22Rv1 (cell line): ENCODE measurements around the gene NAT8L.

ENCODE experiments used
- H3K27ac ChIP-seq: fragments of 450-650 bp; 2 replicates; pipeline ENCODE4 v1.5.1; 2017
- CTCF ChIP-seq: fragments of 450-650 bp; IDR thresholded peaks from 2 replicates; pipeline ENCODE4 v1.5.1; 2017; ENCODE audit warnings: mild to moderate bottlenecking
- ZFX ChIP-seq: fragments of 450-650 bp; IDR thresholded peaks from 2 replicates; pipeline ENCODE4 v1.6.1; 2017; ENCODE audit warnings: antibody characterized with exemption, borderline replicate concordance

Gene NAT8L

DNA sequence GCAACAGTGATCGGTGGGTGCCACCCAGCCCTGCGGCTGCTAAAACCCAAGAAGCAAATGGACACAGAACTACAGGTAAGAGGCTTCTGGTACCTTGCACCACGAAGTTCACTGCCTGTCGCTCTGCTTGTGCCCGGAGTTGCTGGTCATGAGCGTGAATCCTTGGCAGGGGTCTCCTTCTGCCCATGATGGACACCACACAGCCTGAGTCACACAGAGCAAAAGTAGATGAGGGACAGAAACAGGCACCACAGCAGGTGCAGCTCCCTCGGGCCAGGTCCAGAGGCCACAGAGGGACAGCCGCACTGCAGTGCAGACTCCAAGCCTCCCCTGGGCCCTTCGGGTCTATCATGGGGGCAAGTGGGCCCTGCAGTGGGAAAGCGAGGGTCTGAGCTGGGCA, 22.4 kb downstream of the NAT8L start:
- no peak overlapping the region for H3K27ac ChIP-seq
- TF ChIP-seq CTCF (no peak), ZFX (no peak)

DNA sequence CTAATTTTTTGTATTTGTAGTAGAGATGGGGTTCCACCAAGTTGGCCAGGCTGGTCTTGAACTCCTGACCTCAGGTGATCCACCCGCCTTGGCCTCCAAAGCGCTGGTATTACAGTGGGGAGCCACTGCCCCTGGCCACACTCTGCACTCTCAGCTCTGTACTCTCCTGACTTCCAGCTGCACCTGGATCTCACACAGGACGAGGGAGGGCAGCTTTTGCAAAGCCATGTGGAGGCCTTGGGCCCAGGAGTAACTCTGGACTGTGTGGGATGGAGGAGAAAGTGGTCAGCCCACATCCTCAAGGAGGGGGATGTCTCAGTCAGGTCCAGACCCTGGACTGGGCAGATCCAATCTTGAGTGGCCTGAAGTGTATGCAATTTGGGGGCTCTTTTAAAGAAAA, 23.0 kb downstream of the NAT8L start:
- no peak overlapping the region for H3K27ac ChIP-seq
- no peak for TF ChIP-seq CTCF
- no peak for TF ChIP-seq ZFX

DNA sequence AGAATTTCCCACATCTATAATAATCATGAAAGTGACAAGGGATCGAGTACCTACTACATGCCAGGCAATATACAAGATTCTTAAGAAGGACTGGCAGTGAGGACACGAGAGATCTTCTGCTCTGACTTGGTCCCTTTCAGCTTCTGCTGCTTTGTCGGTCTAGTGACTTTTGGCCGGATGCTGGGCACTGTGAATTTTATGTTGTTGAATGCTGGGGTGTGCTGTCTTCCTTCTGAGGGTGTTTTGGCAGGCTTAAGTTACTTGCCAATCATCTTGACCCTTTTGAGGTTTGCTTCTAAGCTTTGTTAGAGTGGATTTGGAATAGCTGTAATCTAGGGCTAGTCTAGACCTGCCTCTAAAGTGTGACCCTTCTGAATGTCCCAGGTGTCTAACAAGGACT, 23.5 kb downstream of the NAT8L start:
- H3K27ac ChIP-seq: no peak overlapping the region
- TF ChIP-seq ZFX (no peak), CTCF (no peak)

- no peak overlapping the region for H3K27ac ChIP-seq
- TF ChIP-seq CTCF: no peak
- TF ChIP-seq ZFX: no peak
Measured at GRCh38 chr4:2083116-2083825, 24.1 kb downstream of the NAT8L start.

DNA sequence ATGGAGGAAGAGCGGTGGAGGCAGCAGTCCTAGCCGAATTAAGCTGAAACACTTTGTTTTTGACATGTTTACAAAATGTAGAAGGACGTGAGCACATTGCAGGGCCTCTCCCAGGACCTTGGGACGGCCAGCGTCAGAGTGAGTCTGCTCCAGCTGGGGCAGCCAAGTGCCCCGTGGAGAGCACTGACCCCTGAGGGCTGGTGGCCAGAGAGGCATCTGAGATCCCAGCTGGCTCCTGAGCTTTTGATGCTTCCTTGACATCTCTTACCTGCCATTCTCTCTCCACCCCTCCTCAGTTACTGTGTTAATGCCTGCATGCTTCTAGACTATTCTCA, 24.7 kb downstream of the NAT8L start:
- no peak overlapping the region for H3K27ac ChIP-seq
- TF ChIP-seq ZFX (no peak), CTCF (no peak)

DNA sequence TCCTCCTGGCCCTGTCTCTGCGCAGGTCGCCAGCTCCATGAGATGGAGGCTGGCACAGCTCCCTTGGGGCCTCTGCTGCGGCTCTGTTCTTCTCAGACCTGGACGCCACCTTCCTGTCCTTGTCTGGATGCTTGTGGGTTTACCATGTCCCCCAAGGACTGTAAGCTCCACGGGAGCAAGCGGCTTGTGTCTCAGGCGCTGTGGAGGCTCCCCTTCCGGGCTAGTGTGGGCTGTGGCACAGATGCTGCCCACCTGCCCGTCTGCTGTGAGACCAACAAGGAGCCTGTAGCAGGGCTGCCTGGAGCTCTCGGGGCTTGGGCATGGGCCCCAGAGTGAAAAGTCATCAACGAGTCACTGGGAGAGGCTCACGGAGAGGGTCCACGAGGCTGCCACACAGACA, 25.2 kb downstream of the NAT8L start:
- TF ChIP-seq ZFX (no peak), CTCF (no peak)
- no peak overlapping the region for H3K27ac ChIP-seq

GRCh38 chr4:2085496-2085901, 26.4 kb downstream of the NAT8L start:
- TF ChIP-seq CTCF (no peak), ZFX (no peak)
- no peak overlapping the region for H3K27ac ChIP-seq
